Loucy (cell line): Measurements from ENCODE around the gene NAALADL2.

ENCODE experiments used
- H2AFZ ChIP-seq: fragments of 200-600 bp; sonication (generic); 2 replicates; pipeline ENCODE4 v1.6.0; 2016; ENCODE audit warnings: antibody characterized with exemption, mild to moderate bottlenecking, low read length, moderate library complexity
- H3F3A ChIP-seq: fragments of 200-600 bp; 2 replicates; pipeline ENCODE4 v1.6.0; 2016; ENCODE audit warnings: antibody characterized with exemption, low read depth, mild to moderate bottlenecking
- H3K27me3 ChIP-seq: fragments of 200-600 bp; sonication (generic); 2 replicates; pipeline ENCODE4 v1.6.1; 2014; ENCODE audit warnings: low read length, mild to moderate bottlenecking; ENCODE audit not compliant: insufficient read depth, poor library complexity, severe bottlenecking
- H3K36me3 ChIP-seq: fragments of 200-600 bp; sonication (generic); 2 replicates; pipeline ENCODE4 v1.6.1; 2016; ENCODE audit warnings: low read length; ENCODE audit not compliant: insufficient read depth
- H3K4me1 ChIP-seq: fragments of 200-600 bp; sonication (generic); 2 replicates; pipeline ENCODE4 v1.5.1; 2014; ENCODE audit warnings: low read length, mild to moderate bottlenecking; ENCODE audit not compliant: insufficient read depth, poor library complexity, severe bottlenecking
- H3K4me2 ChIP-seq: fragments of 200-600 bp; sonication (generic); 2 replicates; pipeline ENCODE4 v1.6.0; 2014; ENCODE audit warnings: antibody characterized with exemption, low read length, low read depth, mild to moderate bottlenecking; ENCODE audit not compliant: poor library complexity, severe bottlenecking
- H3K4me3 ChIP-seq: fragments of 200-600 bp; sonication (generic); 2 replicates; pipeline ENCODE4 v1.5.1; 2014; ENCODE audit warnings: low read length, mild to moderate bottlenecking, mixed read lengths; ENCODE audit not compliant: poor library complexity, severe bottlenecking
- H3K79me2 ChIP-seq: fragments of 200-600 bp; sonication (generic); 2 replicates; pipeline ENCODE4 v1.6.1; 2014; ENCODE audit warnings: low read length; ENCODE audit not compliant: insufficient read depth
- H3K9ac ChIP-seq: fragments of 200-600 bp; sonication (generic); 2 replicates; pipeline ENCODE4 v1.6.0; 2014; ENCODE audit warnings: mild to moderate bottlenecking, low read depth, low read length, moderate library complexity; ENCODE audit not compliant: poor library complexity, severe bottlenecking
- H3K9me2 ChIP-seq: fragments of 200-600 bp; sonication (generic); replicated peaks from 2 replicates; pipeline ENCODE4 v1.6.1; 2016; ENCODE audit warnings: low read depth, low read length, mixed read lengths
- H3K9me3 ChIP-seq: fragments of 200-600 bp; sonication (generic); 2 replicates; pipeline ENCODE4 v1.6.1; 2014; ENCODE audit warnings: mild to moderate bottlenecking, antibody characterized with exemption, low read length, low read depth; ENCODE audit not compliant: insufficient read depth
- H4K20me1 ChIP-seq: fragments of 200-600 bp; sonication (generic); 2 replicates; pipeline ENCODE4 v1.6.0; 2014; ENCODE audit warnings: antibody characterized with exemption, low read length, mild to moderate bottlenecking; ENCODE audit not compliant: insufficient read depth, poor library complexity, severe bottlenecking
- CTCF ChIP-seq: fragments of 200-600 bp; sonication (generic); conservative IDR thresholded peaks from 2 replicates; pipeline ENCODE4 v1.5.1; 2014; ENCODE audit warnings: mild to moderate bottlenecking, antibody characterized with exemption, low read length
- EZH2phosphoT487 ChIP-seq: fragments of 200-600 bp; IDR thresholded peaks from 2 replicates; pipeline ENCODE4 v1.6.1; 2018; ENCODE audit warnings: antibody characterized with exemption, mild to moderate bottlenecking, moderate library complexity, borderline replicate concordance

Gene NAALADL2

GRCh38 chr3:175590745-175591144 lies 731.6 kb downstream of the NAALADL2 start:
- Histone ChIP-seq H3K36me3 (no peaks in the 10 kb centered on the region), H3K27me3 (no peaks in the 10 kb centered on the region), H3K4me3 (no peak overlapping the region), H3F3A (no peaks in the 10 kb centered on the region), H3K4me2 (no peak overlapping the region), H3K4me1 (no peaks in the 10 kb centered on the region), H2AFZ (no peak overlapping the region), H3K9me3 (no peaks in the 10 kb centered on the region), H4K20me1 (no peaks in the 10 kb centered on the region), H3K9ac (no peak overlapping the region), H3K9me2 (no peaks in the 10 kb centered on the region), H3K79me2 (no peaks in the 10 kb centered on the region)
- no peak for TF ChIP-seq CTCF
- no peak for TF ChIP-seq EZH2phosphoT487

DNA sequence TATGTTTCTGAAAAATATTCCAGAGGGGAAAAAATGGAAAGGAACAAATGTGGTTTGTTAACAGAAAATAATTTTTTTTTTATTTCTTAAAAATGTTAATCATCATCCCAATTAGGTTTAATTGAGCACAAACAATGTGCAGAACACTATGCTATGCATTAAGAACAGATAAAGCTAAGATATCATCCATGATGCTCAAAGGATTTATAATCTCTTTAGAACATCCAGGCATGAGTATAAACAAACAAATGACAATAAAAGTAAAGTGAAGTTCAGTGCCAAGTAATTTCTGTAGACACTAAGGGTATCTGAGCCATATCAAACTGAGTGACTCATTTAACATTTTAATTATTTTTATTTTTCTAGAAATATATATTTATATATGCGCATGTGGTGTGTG lies 732.2 kb downstream of the NAALADL2 start:
- Histone ChIP-seq H3K9me3 (no peaks in the 10 kb centered on the region), H4K20me1 (no peaks in the 10 kb centered on the region), H2AFZ (no peak overlapping the region), H3K36me3 (no peaks in the 10 kb centered on the region), H3K27me3 (no peaks in the 10 kb centered on the region), H3K9me2 (no peaks in the 10 kb centered on the region), H3K4me3 (no peak overlapping the region), H3K4me2 (no peak overlapping the region), H3K9ac (no peak overlapping the region), H3F3A (no peaks in the 10 kb centered on the region), H3K79me2 (no peaks in the 10 kb centered on the region), H3K4me1 (no peaks in the 10 kb centered on the region)
- no peak for TF ChIP-seq CTCF
- no peak for TF ChIP-seq EZH2phosphoT487

- H3K4me1 ChIP-seq: no peaks in the 10 kb centered on the region
- H3K4me2 ChIP-seq: no peak overlapping the region
- TF ChIP-seq EZH2phosphoT487 (no peak), CTCF (no peak)
Observed at GRCh38 chr3:175593331-175593730, 734.2 kb downstream of the NAALADL2 start.

More at GRCh38 chr3:175593331-175593730, 734.2 kb downstream of the NAALADL2 start:
- Histone ChIP-seq H3K9me2 (no peaks in the 10 kb centered on the region), H3F3A (no peaks in the 10 kb centered on the region), H3K36me3 (no peaks in the 10 kb centered on the region), H3K4me3 (no peak overlapping the region), H3K79me2 (no peaks in the 10 kb centered on the region), H3K27me3 (no peaks in the 10 kb centered on the region), H4K20me1 (no peaks in the 10 kb centered on the region), H3K9me3 (no peaks in the 10 kb centered on the region), H2AFZ (no peak overlapping the region), H3K9ac (no peak overlapping the region)
